Activated naive CD4-positive, alpha-beta T cell treated with anti-CD3 and anti-CD28 coated beads, Interleukin-2, amount 50 U/mL, for 72 hours (primary cell): ENCODE data around the gene ITGA6. TPM values are rescaled to one million over a fixed set of nuclear protein-coding genes. Genes with fewer than 3 reads are reported as not detected.

Source experiments
- ATAC-seq, 2 donors: fragments of 150-1000 bp; cut with Tn5 transposase; 2 replicates each; pipeline ENCODE4 v1.10.0; 2021; ENCODE audit warnings: mild to moderate bottlenecking in 2 of 2, moderate library complexity in 2 of 2
- DNase-seq, 2 donors: peaks; one replicate each; pipeline ENCODE4 v3.0.0; 2021 to 2022; ENCODE audit warnings: low spot score in 2 of 2
- H3K27ac Mint-ChIP-seq, 2 donors: one replicate each; pipeline ENCODE4 v1.8.0; 2022; ENCODE audit warnings: mild to moderate bottlenecking in 2 of 2, mixed read lengths in 2 of 2
- H3K36me3 Mint-ChIP-seq, 2 donors: one replicate each; pipeline ENCODE4 v1.8.0; 2022; ENCODE audit warnings: mixed read lengths in 2 of 2
- H3K9me3 Mint-ChIP-seq, 2 donors: one replicate each; pipeline ENCODE4 v1.8.0; 2022; ENCODE audit warnings: mixed read lengths in 2 of 2
- total RNA-seq, 2 donors: library from RNA; stranded (reverse); gene quantifications; one replicate each; pipeline ENCODE4 v1.2.3, GENCODE V29; 2022

Gene ITGA6
- total RNA-seq, 2 donors from 2014 or later, result 3.4 to 5.0 TPM

GRCh38 chr2:172431993-172432392 lies 4.6 kb downstream of the ITGA6 start:
- no peak overlapping the region for H3K27ac Mint-ChIP-seq
- ATAC-seq (no peak), DNase-seq (no peak)
- no peaks in the 10 kb centered on the region for H3K9me3 Mint-ChIP-seq
- no peaks in the 10 kb centered on the region for H3K36me3 Mint-ChIP-seq

GRCh38 chr2:172433144-172433543 lies 5.8 kb downstream of the ITGA6 start:
- no peaks in the 10 kb centered on the region for H3K36me3 Mint-ChIP-seq
- no peak overlapping the region for H3K27ac Mint-ChIP-seq
- ATAC-seq, result peak; percentile 11 to 68
- H3K9me3 Mint-ChIP-seq, result no peaks in the 10 kb centered on the region
- no peak for DNase-seq

GRCh38 chr2:172434821-172435605 lies 7.6 kb downstream of the ITGA6 start:
- Mint-ChIP-seq H3K27ac (no peak overlapping the region), H3K9me3 (no peaks in the 10 kb centered on the region), H3K36me3 (no peaks in the 10 kb centered on the region)
- ATAC-seq, result no peak
- no peak for DNase-seq

GRCh38 chr2:172435606-172435911 lies 8.2 kb downstream of the ITGA6 start:
- DNase-seq (no peak), ATAC-seq (no peak)
- Mint-ChIP-seq H3K9me3 (no peaks in the 10 kb centered on the region), H3K27ac (no peak overlapping the region), H3K36me3 (no peaks in the 10 kb centered on the region)

GRCh38 chr2:172436889-172437288 lies 9.5 kb downstream of the ITGA6 start:
- Mint-ChIP-seq H3K9me3 (no peaks in the 10 kb centered on the region), H3K27ac (no peak overlapping the region), H3K36me3 (no peaks in the 10 kb centered on the region)
- no peak for DNase-seq
- ATAC-seq, result no peak

- peak; percentile 29 to 59 for DNase-seq
- Mint-ChIP-seq H3K36me3 (no peaks in the 10 kb centered on the region), H3K27ac (no peak overlapping the region), H3K9me3 (no peaks in the 10 kb centered on the region)
- ATAC-seq, result peak; percentile 67 to 68
Measured at GRCh38 chr2:172437419-172438341, 10.3 kb downstream of the ITGA6 start.

GRCh38 chr2:172438741-172439508 lies 11.5 kb downstream of the ITGA6 start:
- H3K36me3 Mint-ChIP-seq, result no peaks in the 10 kb centered on the region
- ATAC-seq, result no peak
- DNase-seq, result no peak
- no peak overlapping the region for H3K27ac Mint-ChIP-seq
- H3K9me3 Mint-ChIP-seq, result no peaks in the 10 kb centered on the region

- no peaks in the 10 kb centered on the region for H3K9me3 Mint-ChIP-seq
- H3K27ac Mint-ChIP-seq, result no peak overlapping the region
- H3K36me3 Mint-ChIP-seq, result no peaks in the 10 kb centered on the region
- ATAC-seq, result no peak
- DNase-seq, result no peak
Measured at GRCh38 chr2:172439509-172439860, 12.1 kb downstream of the ITGA6 start.

- DNase-seq, result no peak
- no peak for ATAC-seq
- no peak overlapping the region for H3K27ac Mint-ChIP-seq
- H3K36me3 Mint-ChIP-seq, result no peaks in the 10 kb centered on the region
- no peaks in the 10 kb centered on the region for H3K9me3 Mint-ChIP-seq
Measured at GRCh38 chr2:172439911-172440310, 12.5 kb downstream of the ITGA6 start.

GRCh38 chr2:172440795-172441194 lies 13.4 kb downstream of the ITGA6 start:
- DNase-seq (no peak), ATAC-seq (peak in 1 of 2 donors; percentile 19)
- no peaks in the 10 kb centered on the region for H3K9me3 Mint-ChIP-seq
- no peak overlapping the region for H3K27ac Mint-ChIP-seq
- H3K36me3 Mint-ChIP-seq, result no peaks in the 10 kb centered on the region

- peak; percentile 65 to 78 for DNase-seq
- Mint-ChIP-seq H3K36me3 (no peaks in the 10 kb centered on the region), H3K27ac (peak overlapping the region; percentile 45 to 95), H3K9me3 (no peaks in the 10 kb centered on the region)
- peak; percentile 79 to 85 for ATAC-seq
Measured at GRCh38 chr2:172442072-172442895, 14.9 kb downstream of the ITGA6 start.

GRCh38 chr2:172445851-172446250 lies 18.5 kb downstream of the ITGA6 start:
- H3K9me3 Mint-ChIP-seq, result no peaks in the 10 kb centered on the region
- no peak overlapping the region for H3K27ac Mint-ChIP-seq
- ATAC-seq (no peak), DNase-seq (no peak)
- no peaks in the 10 kb centered on the region for H3K36me3 Mint-ChIP-seq

- Mint-ChIP-seq H3K36me3 (no peaks in the 10 kb centered on the region), H3K27ac (no peak overlapping the region), H3K9me3 (no peaks in the 10 kb centered on the region)
- no peak for DNase-seq
- ATAC-seq, result peak in 1 of 2 donors; percentile 22
Measured at GRCh38 chr2:172446474-172447063, 19.2 kb downstream of the ITGA6 start.

- Mint-ChIP-seq H3K36me3 (no peaks in the 10 kb centered on the region), H3K9me3 (no peaks in the 10 kb centered on the region), H3K27ac (no peak overlapping the region)
- DNase-seq (no peak), ATAC-seq (no peak)
Measured at GRCh38 chr2:172447811-172448493, 20.6 kb downstream of the ITGA6 start.

GRCh38 chr2:172448544-172449267 lies 21.3 kb downstream of the ITGA6 start:
- H3K36me3 Mint-ChIP-seq, result no peaks in the 10 kb centered on the region
- no peak for ATAC-seq
- H3K27ac Mint-ChIP-seq, result no peak overlapping the region
- no peaks in the 10 kb centered on the region for H3K9me3 Mint-ChIP-seq
- no peak for DNase-seq
